ENCODE measurements around the gene SORD.
"Not testable (repeated sequence)": the region's sequence is repeated elsewhere in the genome, so short reads cannot be mapped to it uniquely, and the experiment has no call there.

The SORD gene

GRCh38 chr15:45027220-45027619, 4.2 kb downstream of the SORD start:
- DNase-seq (ENCODE audit: low read depth): no peak
- no peak overlapping the region for H3K4me3 ChIP-seq (ENCODE audit: control insufficient read depth, low read depth, low read length)
- TF ChIP-seq, protein P1, sequence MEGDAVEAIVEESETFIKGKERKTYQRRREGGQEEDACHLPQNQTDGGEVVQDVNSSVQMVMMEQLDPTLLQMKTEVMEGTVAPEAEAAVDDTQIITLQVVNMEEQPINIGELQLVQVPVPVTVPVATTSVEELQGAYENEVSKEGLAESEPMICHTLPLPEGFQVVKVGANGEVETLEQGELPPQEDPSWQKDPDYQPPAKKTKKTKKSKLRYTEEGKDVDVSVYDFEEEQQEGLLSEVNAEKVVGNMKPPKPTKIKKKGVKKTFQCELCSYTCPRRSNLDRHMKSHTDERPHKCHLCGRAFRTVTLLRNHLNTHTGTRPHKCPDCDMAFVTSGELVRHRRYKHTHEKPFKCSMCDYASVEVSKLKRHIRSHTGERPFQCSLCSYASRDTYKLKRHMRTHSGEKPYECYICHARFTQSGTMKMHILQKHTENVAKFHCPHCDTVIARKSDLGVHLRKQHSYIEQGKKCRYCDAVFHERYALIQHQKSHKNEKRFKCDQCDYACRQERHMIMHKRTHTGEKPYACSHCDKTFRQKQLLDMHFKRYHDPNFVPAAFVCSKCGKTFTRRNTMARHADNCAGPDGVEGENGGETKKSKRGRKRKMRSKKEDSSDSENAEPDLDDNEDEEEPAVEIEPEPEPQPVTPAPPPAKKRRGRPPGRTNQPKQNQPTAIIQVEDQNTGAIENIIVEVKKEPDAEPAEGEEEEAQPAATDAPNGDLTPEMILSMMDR (IDR thresholded peaks at IDR 0.05; ENCODE audit: control insufficient read depth, insufficient read depth, low read depth, low read length, missing control alignments): no peak

- no peak overlapping the region for H3K4me3 ChIP-seq (ENCODE audit: control insufficient read depth, low read depth, low read length)
- TF ChIP-seq, protein P1 (IDR thresholded peaks at IDR 0.05; ENCODE audit: control insufficient read depth, insufficient read depth, low read depth, low read length, missing control alignments): no peak
- DNase-seq (ENCODE audit: low read depth): no peak
Observed at GRCh38 chr15:45030743-45031142, 7.7 kb downstream of the SORD start.

DNA sequence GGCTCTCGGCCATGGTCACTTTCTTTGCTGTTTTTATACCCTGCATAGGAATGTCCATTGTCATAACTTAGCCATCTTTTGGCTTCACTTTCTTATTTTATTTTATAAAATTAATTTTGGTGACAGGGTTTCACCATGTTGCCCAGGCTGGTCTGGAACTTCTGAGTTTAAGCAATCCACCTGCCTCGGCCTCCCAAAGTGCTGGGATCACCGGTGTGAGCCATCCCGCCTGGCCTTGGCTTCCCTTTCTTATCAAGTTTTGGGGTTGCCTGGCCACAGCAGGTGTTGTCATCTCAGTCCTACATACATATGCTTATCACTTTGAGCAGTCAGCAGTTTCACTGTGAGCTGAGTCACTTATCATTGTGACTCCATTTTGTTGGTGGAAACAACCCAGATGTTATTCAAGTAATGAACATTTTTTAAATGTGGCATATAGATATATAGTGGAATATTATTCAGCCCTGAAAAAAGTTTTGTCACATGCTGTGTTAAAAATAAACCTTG, 8.6 kb downstream of the SORD start:
- DNase-seq (ENCODE audit: low read depth); H3K4me3 ChIP-seq (ENCODE audit: control insufficient read depth, low read depth, low read length): not testable (repeated sequence)

- H3K4me3 ChIP-seq (ENCODE audit: control insufficient read depth, low read depth, low read length); DNase-seq (ENCODE audit: low read depth): not testable (repeated sequence)
Observed at GRCh38 chr15:45032501-45032900, 9.5 kb downstream of the SORD start.

DNA sequence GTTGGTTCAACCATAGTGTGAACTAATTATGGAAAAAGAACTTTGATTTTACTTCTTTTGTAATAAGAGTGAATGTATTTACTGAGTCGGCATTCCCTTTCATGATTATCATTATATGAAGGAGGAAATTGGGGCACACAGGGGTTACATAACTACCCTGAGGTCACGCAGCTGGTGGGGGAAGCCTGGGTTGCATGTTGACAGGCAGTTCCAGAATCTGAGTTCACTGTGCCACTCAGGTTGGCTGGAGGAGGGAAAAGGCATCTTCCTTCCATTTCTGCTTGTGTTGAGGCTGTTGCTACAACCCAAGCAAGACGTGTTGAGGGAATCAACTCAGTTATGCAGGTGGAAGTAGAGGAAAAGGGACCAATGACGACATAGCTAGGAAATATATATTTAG, 11.1 kb downstream of the SORD start:
- H3K4me3 ChIP-seq (ENCODE audit: control insufficient read depth, low read depth, low read length); DNase-seq (ENCODE audit: low read depth): not testable (repeated sequence)

DNA sequence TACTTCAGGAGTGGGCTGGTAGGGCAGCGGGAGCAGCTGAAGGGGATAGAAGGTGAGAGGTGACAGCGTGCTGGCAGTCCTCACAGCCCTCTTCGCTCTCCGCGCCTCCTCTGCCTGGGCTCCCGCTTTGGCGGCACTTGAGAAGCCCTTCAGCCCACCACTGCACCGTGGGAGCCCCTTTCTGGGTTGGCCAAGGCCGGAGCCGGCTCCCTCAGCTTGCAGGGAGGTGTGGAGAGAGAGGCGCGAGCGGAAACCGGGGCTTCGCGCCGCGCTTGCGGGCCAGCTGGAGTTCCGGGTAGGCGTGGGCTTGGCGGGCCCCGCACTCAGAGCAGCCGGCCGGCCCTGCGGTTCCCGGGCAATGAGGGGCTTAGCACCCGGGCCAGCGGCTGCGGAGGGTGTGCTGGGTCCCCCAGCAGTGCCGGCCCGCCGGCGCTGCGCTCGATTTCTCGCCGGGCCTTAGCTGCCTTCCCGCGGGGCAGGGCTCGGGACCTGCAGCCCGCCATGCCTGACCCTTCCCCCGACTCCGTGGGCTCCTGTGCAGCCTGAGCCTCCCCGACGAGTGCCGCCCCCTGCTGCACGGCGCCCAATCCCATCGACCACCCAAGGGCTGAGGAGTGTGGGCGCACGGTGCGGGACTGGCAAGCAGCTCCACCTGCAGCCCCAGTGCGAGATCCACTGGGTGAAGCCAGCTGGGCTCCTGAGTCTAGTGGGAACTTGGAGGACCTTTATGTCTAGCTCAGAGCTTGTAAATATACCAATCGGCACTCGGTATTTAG, 11.8 kb downstream of the SORD start:
- not testable (repeated sequence) for H3K4me3 ChIP-seq (ENCODE audit: control insufficient read depth, low read depth, low read length); DNase-seq (ENCODE audit: low read depth)

DNA sequence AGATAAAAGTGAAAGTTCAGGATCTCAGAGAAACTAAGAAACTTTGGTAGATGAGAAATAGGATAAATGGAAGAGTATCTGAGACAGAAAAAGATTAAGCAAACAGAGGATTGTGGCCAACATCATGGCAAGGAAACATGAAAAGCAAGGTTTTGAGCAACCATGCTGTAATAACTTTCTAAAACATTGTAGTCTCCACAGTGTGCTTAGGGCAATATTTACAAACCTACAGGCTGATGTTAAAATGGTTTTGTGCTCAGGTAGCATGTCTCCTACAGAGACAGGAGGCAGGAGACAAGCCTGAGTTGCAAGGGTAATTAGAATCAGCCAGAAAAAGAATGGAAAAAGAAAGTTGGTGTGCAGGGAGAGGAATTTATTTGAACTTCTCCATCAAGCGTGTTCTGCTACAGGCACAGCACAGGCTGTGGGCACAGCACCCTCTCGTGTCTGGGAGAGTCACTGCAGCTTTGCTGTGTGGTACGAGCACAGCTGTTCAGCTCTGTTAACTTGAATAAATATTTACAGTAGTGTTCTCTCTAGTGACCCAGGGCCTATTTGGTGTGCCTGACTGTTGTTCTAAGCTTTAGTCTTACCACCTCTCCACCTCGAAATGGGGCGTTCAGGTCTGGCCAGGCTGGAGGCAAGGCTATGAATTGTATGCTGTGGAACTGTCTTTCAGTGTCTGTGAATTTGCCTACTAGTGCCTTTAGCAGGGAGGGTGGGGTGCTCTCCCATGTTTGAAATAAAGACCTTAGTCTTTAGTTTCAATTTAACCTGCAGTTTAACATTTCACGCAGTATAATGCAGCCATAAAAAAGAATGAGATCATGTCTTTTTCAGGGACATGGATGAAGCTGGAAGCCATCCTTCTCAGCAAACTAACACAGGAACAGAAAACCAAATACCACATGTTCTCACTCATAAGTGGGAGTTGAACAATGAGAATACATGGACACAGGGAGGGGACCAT, 14.1 kb downstream of the SORD start:
- DNase-seq (ENCODE audit: low read depth); H3K4me3 ChIP-seq (ENCODE audit: control insufficient read depth, low read depth, low read length): not testable (repeated sequence)
- TF ChIP-seq, protein P1 (IDR thresholded peaks at IDR 0.05; ENCODE audit: control insufficient read depth, insufficient read depth, low read depth, low read length, missing control alignments): peak; percentile 89

- TF ChIP-seq, protein P1 (IDR thresholded peaks at IDR 0.05; ENCODE audit: control insufficient read depth, insufficient read depth, low read depth, low read length, missing control alignments): no peak
- no peak overlapping the region for H3K4me3 ChIP-seq (ENCODE audit: control insufficient read depth, low read depth, low read length)
- no peak for DNase-seq (ENCODE audit: low read depth)
Observed at GRCh38 chr15:45037936-45038335, 14.9 kb downstream of the SORD start.

- DNase-seq (ENCODE audit: low read depth); H3K4me3 ChIP-seq (ENCODE audit: control insufficient read depth, low read depth, low read length): not testable (repeated sequence)
Observed at GRCh38 chr15:45040396-45040795, 17.4 kb downstream of the SORD start.

GRCh38 chr15:45041538-45041937, 18.5 kb downstream of the SORD start:
- DNase-seq (ENCODE audit: low read depth); H3K4me3 ChIP-seq (ENCODE audit: control insufficient read depth, low read depth, low read length): not testable (repeated sequence)

- DNase-seq (ENCODE audit: low read depth); H3K4me3 ChIP-seq (ENCODE audit: control insufficient read depth, low read depth, low read length): not testable (repeated sequence)
Observed at GRCh38 chr15:45042859-45043258, 19.9 kb downstream of the SORD start.

DNA sequence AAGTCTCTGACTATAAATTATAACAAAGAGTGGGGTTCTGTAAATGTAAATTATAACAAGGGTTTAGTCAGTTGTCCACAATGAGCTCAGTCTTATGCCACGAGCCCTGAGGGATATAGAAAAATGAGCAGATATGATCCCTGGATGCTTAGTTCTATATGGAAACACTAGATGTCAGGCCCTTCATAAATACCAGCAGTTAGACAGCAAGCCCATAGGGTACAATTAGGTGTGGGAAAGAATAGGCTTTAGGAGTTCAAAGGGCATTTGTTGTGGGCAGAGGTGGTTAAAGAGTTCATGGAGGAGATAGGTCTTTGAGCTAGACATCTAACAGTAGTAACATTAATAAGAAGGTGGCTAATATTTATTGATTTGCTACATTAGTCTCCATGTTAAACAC, 21.3 kb downstream of the SORD start:
- not testable (repeated sequence) for DNase-seq (ENCODE audit: low read depth); H3K4me3 ChIP-seq (ENCODE audit: control insufficient read depth, low read depth, low read length)

- H3K4me3 ChIP-seq (ENCODE audit: control insufficient read depth, low read depth, low read length); DNase-seq (ENCODE audit: low read depth): not testable (repeated sequence)
Observed at GRCh38 chr15:45048449-45048793, 25.4 kb downstream of the SORD start.

Data from AG09309 (cell line).